ENCODE results near the gene BPIFA3. TPM values are rescaled to one million over a fixed set of nuclear protein-coding genes. Genes with fewer than 3 reads are reported as not detected.

BPIFA3 gene
- total and polyA plus RNA-seq, 2 experiments from 2014 or later: not detected

GRCh38 chr20:33235696-33236095 lies 18.5 kb downstream of the BPIFA3 start, which contains the start of gene BPIFA1 (continued):
- no peak for TF ChIP-seq REST (IDR thresholded peaks at IDR 0.05; ENCODE audit: unreplicated experiment)
- TF ChIP-seq ZNF331 (CRISPR knock-in tag; IDR thresholded peaks at IDR 0.05; ENCODE audit: low read depth): no peak
- TF ChIP-seq STAT1 (IDR thresholded peaks at IDR 0.05; ENCODE audit: unreplicated experiment): no peak
- no peak for TF ChIP-seq NANOG (IDR thresholded peaks at IDR 0.05; ENCODE audit: borderline replicate concordance)
- no peak for TF ChIP-seq ZNF114 (CRISPR knock-in tag; IDR thresholded peaks at IDR 0.05)
- TF ChIP-seq ETS1 (IDR thresholded peaks at IDR 0.05): no peak
- TF ChIP-seq JUNB (IDR thresholded peaks at IDR 0.05; ENCODE audit: unreplicated experiment): no peak

- Histone ChIP-seq H3K9me2 (ENCODE audit: insufficient read depth) (no peaks in the 10 kb centered on the region; the same call in 1 of the 2 replicates), H3K4me1 (ENCODE audit: insufficient read depth) (no peaks in the 10 kb centered on the region), H3K4me2 (no peak overlapping the region), H3K36me3 (ENCODE audit: insufficient read depth) (no peaks in the 10 kb centered on the region), H2AFZ (no peak overlapping the region), H3K79me2 (replicated peaks; ENCODE audit: insufficient read depth) (no peaks in the 10 kb centered on the region), H3F3A (replicated peaks; ENCODE audit: low read depth) (no peaks in the 10 kb centered on the region), H3K27me3 (ENCODE audit: insufficient read depth) (no peaks in the 10 kb centered on the region), H4K20me1 (replicated peaks; ENCODE audit: insufficient read depth) (no peaks in the 10 kb centered on the region), H3K4me3 (no peak overlapping the region), H3K27ac (ENCODE audit: low read depth) (no peak overlapping the region)
- no peaks in the 10 kb centered on the region for H3K9me3 Mint-ChIP-seq
- no peak overlapping the region for H3K4me3 Mint-ChIP-seq
- ATAC-seq: no peak
- no peak for DNase-seq (ENCODE audit: low spot score)
- no peaks in the 10 kb centered on the region for H3K27me3 Mint-ChIP-seq (ENCODE audit: insufficient read depth, low read depth, poor library complexity)
- H3K4me1 Mint-ChIP-seq: no peaks in the 10 kb centered on the region; the same call in 2 of the 3 replicates
- no peaks in the 10 kb centered on the region; the same call in 2 of the 3 replicates for H3K36me3 Mint-ChIP-seq (ENCODE audit: low read depth)
- H3K27ac Mint-ChIP-seq: no peak overlapping the region
- no peak for TF ChIP-seq POLR2AphosphoS5 (IDR thresholded peaks at IDR 0.05; ENCODE audit: low read depth)
- TF ChIP-seq CTCF (conservative IDR thresholded peaks at IDR 0.05; ENCODE audit: low read depth in 2 of 2): no peak
- no peak for TF ChIP-seq STAT1 (IDR thresholded peaks at IDR 0.05; ENCODE audit: unreplicated experiment)
- TF ChIP-seq CREB1 (CRISPR knock-in tag; IDR thresholded peaks at IDR 0.05; ENCODE audit: low read depth): no peak
- no peak for TF ChIP-seq REST (IDR thresholded peaks at IDR 0.05; ENCODE audit: unreplicated experiment)
- no peak for TF ChIP-seq NANOG (IDR thresholded peaks at IDR 0.05; ENCODE audit: borderline replicate concordance)
Measured at GRCh38 chr20:33236351-33236750, 19.2 kb downstream of the BPIFA3 start.
